HG02798 (cell line): Measurements from ENCODE around the gene DNAJC5.
"Not testable (repeated sequence)": the region's sequence is repeated elsewhere in the genome, so short reads cannot be mapped to it uniquely, and the experiment has no call there.

ENCODE experiments used
- ATAC-seq: cut with Tn5 transposase; IDR thresholded peaks from one replicate; pipeline ENCODE4 v1.9.1; 2021; ENCODE audit warnings: mild to moderate bottlenecking; ENCODE audit not compliant: unreplicated experiment, poor library complexity

Gene DNAJC5

GRCh38 chr20:63898882-63899558 is 4.1 kb downstream of the DNAJC5 start:
- no peak for ATAC-seq

- no peak for ATAC-seq
These were observed 5.5 kb downstream of the DNAJC5 start for GRCh38 chr20:63900413-63900812.

DNA sequence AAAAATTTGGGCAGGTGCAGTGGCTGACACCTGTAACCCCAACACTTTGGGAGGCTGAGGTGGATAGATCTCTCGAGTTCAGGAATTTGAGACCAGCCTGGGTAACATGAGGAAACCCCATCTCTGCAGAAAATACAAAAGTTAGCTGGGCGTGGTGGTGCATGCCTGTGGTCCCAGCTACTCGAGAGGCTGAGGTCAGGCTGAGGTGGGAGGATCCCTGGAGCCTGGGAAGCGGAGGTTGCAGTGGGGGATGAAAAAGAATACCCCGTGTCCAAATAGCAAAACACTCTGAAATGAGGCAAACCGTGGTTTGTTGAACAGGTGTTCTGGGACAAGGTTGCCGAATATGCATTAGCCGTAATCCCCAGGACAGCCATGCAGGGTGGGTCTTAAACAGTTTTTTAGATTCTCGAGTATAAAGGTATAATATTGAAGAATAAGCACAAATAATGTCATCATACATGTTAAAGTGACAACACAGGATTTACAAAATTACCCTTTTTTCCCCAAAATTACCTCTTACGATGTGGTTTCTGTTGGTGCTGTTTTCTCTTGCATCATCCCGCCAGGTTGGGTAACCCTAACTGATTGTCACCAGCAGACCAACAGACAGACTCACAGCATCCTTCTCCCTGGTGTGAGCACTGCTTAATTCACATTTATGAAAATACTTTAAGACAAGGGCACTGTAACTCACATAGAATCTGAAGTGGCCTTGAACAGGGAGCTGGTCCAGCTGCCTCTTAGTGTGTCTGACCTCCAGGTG is 9.1 kb downstream of the DNAJC5 start:
- ATAC-seq = no peak

DNA sequence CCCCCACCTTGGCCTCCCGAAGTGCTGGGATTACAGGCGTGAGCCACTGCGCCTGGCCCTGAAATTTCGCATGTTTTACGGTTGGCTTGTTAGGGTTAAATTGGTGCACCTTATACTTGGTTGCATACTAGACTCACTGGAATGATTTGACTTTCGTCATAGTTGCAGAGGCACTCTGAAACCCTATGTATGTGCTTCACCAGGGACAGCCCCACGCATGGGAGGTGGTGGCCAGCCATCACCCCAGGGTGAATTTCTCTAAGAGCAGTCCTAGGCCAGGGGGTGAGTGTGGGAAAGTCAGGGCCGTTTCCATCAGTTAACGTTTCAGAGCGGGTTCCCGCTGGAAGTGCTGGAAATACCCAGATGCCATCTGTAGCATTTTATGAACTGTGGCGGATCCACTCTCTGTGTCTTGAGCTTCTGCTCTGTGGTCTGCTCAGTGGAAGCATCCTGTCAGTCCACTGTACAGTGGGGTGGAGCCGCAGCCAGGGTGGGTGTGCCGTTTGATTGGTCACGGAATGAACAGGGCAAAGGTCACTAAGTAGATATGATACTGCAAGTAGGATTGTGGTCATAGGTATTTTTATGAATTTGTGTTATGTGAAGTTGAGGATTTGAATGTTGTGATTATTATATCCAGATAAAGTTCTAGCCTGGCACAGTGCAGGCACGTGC is 13.2 kb downstream of the DNAJC5 start:
- ATAC-seq = no peak

DNA sequence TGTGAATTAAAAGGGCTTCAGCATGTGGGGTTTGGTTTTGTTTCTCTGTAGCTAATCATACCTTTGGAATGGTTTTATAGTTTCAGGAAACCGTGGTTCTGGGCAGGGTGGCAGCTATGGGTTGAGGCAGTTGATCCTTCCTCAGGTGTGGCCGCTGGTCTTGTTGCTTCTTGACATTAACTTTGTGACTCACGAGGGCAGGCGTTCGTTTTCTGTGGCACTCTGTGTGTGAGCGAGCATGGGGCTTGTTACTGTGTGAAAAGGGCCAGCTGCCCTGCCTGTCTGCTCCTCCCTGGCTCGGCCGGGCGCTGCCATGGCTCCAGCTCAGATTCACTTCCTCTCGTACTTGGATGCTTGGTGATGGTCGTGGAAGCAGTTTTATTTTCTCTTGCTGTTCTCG is 16.2 kb downstream of the DNAJC5 start:
- ATAC-seq = no peak

DNA sequence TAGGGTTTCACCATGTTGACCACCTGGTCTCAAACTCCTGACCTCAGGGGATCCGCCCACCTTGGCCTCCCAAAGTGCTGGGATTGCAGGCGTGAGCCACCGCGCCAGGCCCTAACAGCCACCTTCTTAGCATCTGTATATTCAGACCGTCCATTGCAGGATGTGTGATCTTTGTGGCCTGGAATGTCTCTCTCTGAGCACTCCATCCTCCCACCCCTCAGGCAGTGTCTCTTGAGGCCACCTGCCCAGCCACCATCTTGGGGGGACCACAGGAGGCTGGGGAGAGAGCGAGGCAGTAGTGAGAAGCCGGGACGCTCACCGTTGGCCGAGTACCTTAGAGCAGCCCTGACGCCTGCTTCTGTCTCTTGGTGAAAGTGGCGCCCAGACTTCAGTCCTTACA is 18.8 kb downstream of the DNAJC5 start:
- ATAC-seq = no peak

GRCh38 chr20:63915471-63915870 is 20.5 kb downstream of the DNAJC5 start:
- ATAC-seq = no peak

DNA sequence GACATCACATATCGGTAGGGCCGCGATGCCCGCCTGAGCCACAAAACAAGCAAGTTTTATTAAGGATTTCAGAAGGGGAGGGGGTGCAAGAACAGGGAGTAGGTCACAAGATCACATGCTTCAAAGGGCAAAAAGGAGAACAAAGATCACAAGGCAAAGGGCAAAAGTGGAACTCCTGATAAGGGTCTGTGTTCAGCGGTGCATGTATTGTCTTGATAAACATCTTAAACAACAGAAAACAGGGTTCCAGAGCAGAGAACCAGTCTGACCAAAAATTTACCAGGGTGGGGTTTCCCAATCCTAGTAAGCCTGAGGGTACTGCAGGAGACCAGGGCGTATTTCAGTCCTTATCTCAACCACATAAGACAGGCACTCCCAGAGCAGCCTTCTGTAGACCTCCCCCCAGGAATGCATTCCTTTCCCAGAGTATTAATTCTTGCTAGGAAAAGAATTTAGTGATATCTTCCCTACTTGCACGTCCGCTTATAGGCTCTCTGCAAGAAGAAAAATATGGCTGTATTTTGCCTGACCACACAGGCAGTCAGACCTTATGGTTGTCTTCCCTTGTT is 21.5 kb downstream of the DNAJC5 start:
- not testable (repeated sequence) for ATAC-seq

DNA sequence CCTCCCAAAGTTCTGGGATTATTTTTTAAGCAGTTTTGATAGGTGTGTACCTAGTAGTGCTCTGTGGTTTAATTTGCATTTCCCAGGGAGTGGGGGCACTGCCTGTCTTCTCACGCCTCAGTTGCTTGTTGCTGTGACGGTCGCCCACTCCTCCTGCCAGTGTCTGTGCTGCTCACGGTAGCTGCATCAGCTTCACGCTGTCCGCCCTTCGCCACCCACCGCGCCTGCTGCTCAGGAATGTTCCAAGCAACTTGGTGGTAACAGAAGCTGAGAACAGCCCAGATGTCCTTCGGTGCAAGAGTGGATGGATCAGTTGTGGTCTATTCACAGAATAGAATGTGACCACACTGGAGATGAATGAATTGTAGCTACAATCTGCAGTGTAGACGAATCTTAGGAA is 22.9 kb downstream of the DNAJC5 start:
- no peak for ATAC-seq

GRCh38 chr20:63919130-63919529 is 24.2 kb downstream of the DNAJC5 start:
- ATAC-seq = no peak

DNA sequence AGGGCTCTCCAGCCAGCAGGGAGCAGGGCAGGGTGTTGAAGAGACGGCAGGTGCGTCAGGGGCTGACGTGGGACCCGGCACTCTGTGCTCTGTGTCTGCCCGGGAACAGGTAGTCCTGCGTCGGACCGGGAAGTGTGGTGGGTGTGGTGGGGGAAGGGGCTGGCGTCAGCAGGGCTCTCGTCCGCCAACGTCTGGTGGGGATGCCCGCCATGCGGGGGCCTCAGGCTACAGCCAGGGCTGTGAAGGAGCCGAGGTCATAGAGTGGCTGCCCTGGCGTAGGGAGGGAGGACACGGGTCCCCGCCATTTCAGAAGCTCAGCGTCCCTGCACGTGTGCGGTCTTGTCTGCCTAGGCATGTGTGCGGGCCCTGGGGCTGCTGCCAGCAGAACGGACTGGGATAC is 25.3 kb downstream of the DNAJC5 start:
- no peak for ATAC-seq

DNA sequence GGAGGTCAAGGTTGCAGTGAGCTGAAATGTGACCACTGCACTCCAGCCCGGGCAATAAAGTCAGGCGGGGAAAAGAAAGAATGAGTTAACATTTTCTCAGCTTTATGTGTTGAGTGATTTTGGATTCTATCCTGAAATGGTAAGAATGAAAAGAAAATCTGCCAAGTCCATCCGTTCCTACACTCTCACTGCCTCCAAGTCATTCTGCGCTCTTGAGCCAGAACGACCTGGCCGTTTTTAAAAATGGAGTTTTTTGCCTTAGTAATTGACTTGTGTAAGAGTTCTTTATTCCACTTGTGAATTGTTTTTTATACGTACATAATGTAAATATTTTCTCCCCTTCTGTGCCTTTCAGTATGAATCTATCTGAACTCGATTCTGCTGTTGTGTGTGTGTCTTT is 28.7 kb downstream of the DNAJC5 start:
- ATAC-seq = no peak

GRCh38 chr20:63924241-63924640 is 29.3 kb downstream of the DNAJC5 start:
- no peak for ATAC-seq

- ATAC-seq = no peak
These were observed 31.4 kb downstream of the DNAJC5 start for GRCh38 chr20:63926298-63926697.

GRCh38 chr20:63929071-63929470 is 34.1 kb downstream of the DNAJC5 start:
- ATAC-seq = no peak

DNA sequence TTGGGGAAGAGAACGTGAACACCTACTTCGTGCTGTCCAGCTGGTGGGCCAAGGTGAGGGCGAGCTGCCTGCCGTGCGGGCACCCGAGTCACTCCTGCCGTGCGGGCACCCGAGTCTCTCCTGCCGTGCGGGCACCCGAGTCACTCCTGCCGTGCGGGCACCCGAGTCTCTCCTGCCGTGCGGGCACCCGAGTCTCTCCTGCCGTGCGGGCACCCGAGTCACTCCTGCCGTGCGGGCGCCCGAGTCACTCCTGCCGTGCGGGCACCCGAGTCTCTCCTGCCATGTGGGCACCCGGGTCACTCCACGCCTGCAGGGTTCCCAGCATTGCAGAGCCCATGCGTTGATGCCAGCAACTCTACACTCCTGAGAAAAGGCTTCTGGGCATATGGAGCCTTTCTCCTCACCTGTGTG is 34.6 kb downstream of the DNAJC5 start:
- not testable (repeated sequence) for ATAC-seq

GRCh38 chr20:63930971-63931553 is 36.1 kb downstream of the DNAJC5 start:
- ATAC-seq = no peak

GRCh38 chr20:63931735-63932134 is 36.8 kb downstream of the DNAJC5 start:
- no peak for ATAC-seq

DNA sequence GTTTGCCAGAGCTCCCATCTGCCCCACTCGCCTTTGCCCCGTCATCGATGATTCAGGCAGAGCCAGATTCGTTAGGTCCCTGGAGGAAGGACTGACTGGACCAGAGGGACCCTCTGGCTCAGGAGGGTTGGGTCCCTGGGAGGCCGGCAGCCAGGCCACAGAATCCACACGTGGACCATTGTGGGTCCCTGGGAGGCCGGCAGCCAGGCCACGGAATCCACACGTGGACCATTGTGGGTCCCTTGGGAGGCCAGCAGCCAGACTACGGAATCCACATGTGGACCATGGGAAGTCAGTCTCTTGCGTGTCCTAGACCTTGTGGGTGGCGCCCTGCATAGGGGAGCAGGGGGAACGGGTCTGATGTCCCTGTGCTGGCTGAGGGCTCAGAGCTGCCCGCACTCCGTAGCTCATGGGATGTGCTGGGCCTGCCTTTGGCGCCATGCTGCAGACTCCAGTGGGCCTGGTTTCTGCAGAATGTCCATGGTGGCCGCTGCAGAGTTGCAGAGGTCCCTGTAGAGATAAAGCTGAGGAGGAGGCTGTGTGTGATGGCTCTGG is 37.8 kb downstream of the DNAJC5 start:
- no peak for ATAC-seq

DNA sequence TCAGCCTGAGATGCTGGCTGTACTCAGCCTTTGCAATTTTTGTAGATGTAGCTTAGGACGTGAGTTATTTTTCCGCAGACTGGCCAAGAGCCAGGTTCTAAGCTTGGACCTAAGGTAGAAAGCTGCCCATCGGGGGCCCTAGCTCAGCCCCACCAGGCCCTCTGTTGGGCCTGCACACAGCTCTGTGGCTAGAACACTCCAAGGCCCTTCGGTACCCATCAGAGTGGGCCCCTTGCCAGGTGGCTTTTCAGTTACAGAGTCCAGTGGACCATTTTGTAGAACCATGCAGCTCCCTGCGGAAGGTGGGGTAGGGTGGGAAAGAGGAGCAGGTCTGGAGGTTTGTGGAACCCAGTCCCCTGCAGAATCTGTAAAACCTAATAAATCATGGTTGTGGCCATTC is 38.7 kb downstream of the DNAJC5 start:
- no peak for ATAC-seq
